ENCODE measurements around the gene PYGM. TPM values are rescaled to one million over a fixed set of nuclear protein-coding genes. Genes with fewer than 3 reads are reported as not detected.

PYGM gene
- total and polyA plus RNA-seq, 2 of the 8 experiments (the other 6 are each of a cell fraction or from before 2014, with no cell fraction given): 9.6 to 10.0 TPM

DNA sequence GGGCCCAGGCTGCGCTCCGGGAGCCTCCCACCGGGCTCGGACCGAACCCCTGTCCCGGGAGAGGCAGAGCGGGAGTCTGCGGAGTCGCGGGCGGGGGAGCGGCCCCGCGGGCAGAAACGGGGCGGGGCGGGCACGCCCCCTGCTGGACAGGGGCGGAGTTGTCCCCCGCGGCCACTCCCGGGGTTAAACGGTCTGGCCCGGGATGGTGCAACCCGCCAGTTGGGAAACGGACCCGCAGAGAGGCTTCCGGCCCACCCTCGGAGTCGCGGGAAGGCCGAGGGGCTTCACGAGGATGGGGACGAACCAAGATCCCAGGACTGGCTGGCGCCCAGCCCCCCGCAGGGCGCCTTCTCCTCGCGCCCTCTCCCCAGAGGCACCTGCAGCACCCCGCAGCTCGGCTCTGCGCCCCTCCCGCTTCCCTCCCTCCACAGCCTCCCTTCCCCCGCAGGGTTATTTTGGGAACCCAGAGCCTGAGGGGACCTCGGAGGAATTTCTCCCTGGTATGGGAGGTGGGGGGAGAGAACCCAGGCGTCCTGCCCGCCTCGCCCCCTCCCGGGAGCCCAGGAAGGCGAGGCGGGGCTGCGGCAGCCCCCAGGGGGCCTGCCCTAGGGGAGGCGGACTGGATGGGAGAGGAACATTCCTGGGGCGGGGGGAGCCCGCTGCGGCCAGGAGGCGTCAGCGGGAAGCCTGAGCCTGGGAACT is 16.7 kb downstream of the PYGM start:
- no peak overlapping the region for H3K4ac ChIP-seq (replicated peaks; ENCODE audit: insufficient read length, low read depth, low read length)
- H3K27me3 ChIP-seq (replicated peaks in 1 of 4; ENCODE audit: control insufficient read depth in 3 of 4, extremely low read depth in 1 of 4, insufficient read depth in 3 of 4, low read length in 3 of 4): peaks cover 0 to 32% (median 19%) of the 10 kb centered on the region in 4 experiments; a peak in 5 of 7 replicates
- H3K23me2 ChIP-seq (ENCODE audit: low read depth, low read length): peaks cover 35% of the 10 kb centered on the region
- FAIRE-seq (no peak), DNase-seq (ENCODE audit: low read depth in 1 of 2, low spot score in 2 of 2) (peak in 1 of 2 experiments; percentile 94)
- H2AFZ ChIP-seq (ENCODE audit: low read length): no peak overlapping the region
- H2BK12ac ChIP-seq (ENCODE audit: low read depth, low read length): 0 out of 2 replicates have a peak overlapping the region, but pooled peaks have one; percentile 27
- CTCF ChIA-PET (ENCODE audit: partially characterized antibody): interaction anchor here (0.8 to 23.7 kb wide), 18 partner anchors 9 to 113 kb away, joined by 3 to 376 read pairs (median 4); partner anchors contain the start of genes MEN1 and PYGM
- peak overlapping the region in 1 of 4 experiments; percentile 11; a peak in 1 of 7 replicates for H3K9ac ChIP-seq (replicated peaks in 1 of 4; ENCODE audit: extremely low read depth in 1 of 4, low read depth in 3 of 4, low read length in 3 of 4)
- peak overlapping the region; percentile 16 for H4K91ac ChIP-seq (replicated peaks; ENCODE audit: insufficient read length, low read length)
- H2AK5ac ChIP-seq (ENCODE audit: low read depth, low read length): no peak overlapping the region; the same call in 1 of the 2 replicates
- H3K4me2 ChIP-seq (ENCODE audit: insufficient read depth in 1 of 2, low read depth in 2 of 2, low read length in 2 of 2): peak overlapping the region; percentile 85 to 87
- H3K56ac ChIP-seq (replicated peaks; ENCODE audit: insufficient read length, low read depth, low read length): peak overlapping the region; percentile 81
- no peaks in the 10 kb centered on the region for H3K79me2 ChIP-seq (ENCODE audit: control insufficient read depth in 1 of 2, insufficient read depth in 2 of 2, low read length in 2 of 2)
- H4K20me1 ChIP-seq (replicated peaks in 1 of 2; ENCODE audit: control insufficient read depth in 1 of 2, insufficient read depth in 2 of 2, low read length in 2 of 2): no peaks in the 10 kb centered on the region
- no peak overlapping the region for H2BK120ac ChIP-seq (replicated peaks; ENCODE audit: low read depth, low read length)
- POLR2A ChIA-PET (ENCODE audit: partially characterized antibody): interaction anchor here (1.0 to 42.9 kb wide), 5 partner anchors 9 to 23 kb away, joined by 5 to 1087 read pairs (median 8); partner anchors contain the start of genes PYGM and SF1
- H3K4me1 ChIP-seq (replicated peaks in 1 of 4; ENCODE audit: control insufficient read depth in 3 of 4, insufficient read depth in 4 of 4, low read length in 3 of 4): peaks cover 4 to 33% (median 29%) of the 10 kb centered on the region in 4 experiments
- peak overlapping the region; percentile 46 to 67 (median 57) for H3K4me3 ChIP-seq (ENCODE audit: extremely low read depth in 1 of 4, insufficient read depth in 2 of 4, low read depth in 3 of 4, low read length in 4 of 4)
- peak overlapping the region; percentile 76 for H4K8ac ChIP-seq (ENCODE audit: extremely low read depth, insufficient read depth, low read length)
- no peaks in the 10 kb centered on the region for H3K36me3 ChIP-seq (ENCODE audit: control insufficient read depth in 2 of 4, insufficient read depth in 4 of 4, low read length in 3 of 4)
- peak overlapping the region; percentile 76; the same call in 1 of the 2 replicates for H2BK5ac ChIP-seq (ENCODE audit: low read depth, low read length)
- H2BK15ac ChIP-seq (ENCODE audit: low read length): peak overlapping the region; percentile 83; the same call in 1 of the 2 replicates
- no peaks in the 10 kb centered on the region for H3K9me3 ChIP-seq (ENCODE audit: insufficient read depth in 2 of 2, low read depth in 1 of 2, low read length in 1 of 2)
- H3K18ac ChIP-seq (ENCODE audit: extremely low read depth, low read length): peak overlapping the region; percentile 95
- no peak overlapping the region for H3K14ac ChIP-seq (ENCODE audit: insufficient read length)
- H2BK20ac ChIP-seq (ENCODE audit: low read length): peak overlapping the region; percentile 86; the same call in 1 of the 2 replicates
- 0% methylated on average over 18 of the region's 58 CpGs; no CpG with 5 or more reads in 1 of the 2 experiments for WGBS, 2 experiments (ENCODE audit: extremely low coverage in 1 of 2, insufficient coverage in 1 of 2, insufficient read length in 1 of 2, insufficient replicate concordance in 2 of 2, low coverage in 1 of 2, low lambda C conversion rate in 2 of 2, missing lambda C conversion rate in 1 of 2)
- no peak overlapping the region for H3K27ac ChIP-seq (ENCODE audit: low read depth, low read length)
- no peaks in the 10 kb centered on the region for H3K79me1 ChIP-seq (ENCODE audit: low read depth, low read length)
- no peak overlapping the region for H4K5ac ChIP-seq (ENCODE audit: insufficient read length, low read depth, low read length)
- H3K23ac ChIP-seq (ENCODE audit: insufficient read length): no peak overlapping the region
- peak in 2 of 3 experiments; percentile 74; a peak in 3 of 4 replicates for TF ChIP-seq CTCF (IDR thresholded peaks at IDR 0.05; ENCODE audit: control extremely low read depth in 1 of 3, insufficient read depth in 1 of 3, low read depth in 1 of 3, low read length in 3 of 3)
- no peak for TF ChIP-seq GTF2F1 (IDR thresholded peaks at IDR 0.05; ENCODE audit: borderline replicate concordance, low read depth, low read length)
- TF ChIP-seq SP4 (IDR thresholded peaks at IDR 0.05; ENCODE audit: low read length): no peak
- TF ChIP-seq TBP (IDR thresholded peaks at IDR 0.05; ENCODE audit: low read depth, low read length): no peak
- no peak for TF ChIP-seq SIN3A (conservative IDR thresholded peaks at IDR 0.05 in 1 of 2, IDR thresholded peaks at IDR 0.05 in 1 of 2; ENCODE audit: low read depth in 1 of 2, low read length in 2 of 2)
- 0 out of 2 replicates have a peak, but pooled peaks have one; percentile 14 for TF ChIP-seq SP1 (IDR thresholded peaks at IDR 0.05; ENCODE audit: low read depth, low read length)
- peak; percentile 56 to 74 for TF ChIP-seq RAD21 (IDR thresholded peaks at IDR 0.05 in 1 of 2, conservative IDR thresholded peaks at IDR 0.05 in 1 of 2; ENCODE audit: low read depth in 2 of 2, low read length in 2 of 2)
